SK-N-SH treated with all-trans-retinoic acid at 6 μM for 48 hours (cell line): ENCODE results near the gene EXOC4.

Source experiments
- CREB5 ChIP-seq: fragments of 250-450 bp; sonication (Bioruptor Pico); IDR thresholded peaks from 2 replicates; pipeline ENCODE4 v1.5.1; 2020; ENCODE audit warnings: low read depth, mild to moderate bottlenecking, moderate library complexity
- CSDC2 ChIP-seq: fragments of 250-450 bp; sonication (Bioruptor Pico); IDR thresholded peaks from 2 replicates; pipeline ENCODE4 v1.5.0; 2020; ENCODE audit warnings: mild to moderate bottlenecking, moderate library complexity
- CSRNP3 ChIP-seq: fragments of 250-450 bp; sonication (Bioruptor Pico); IDR thresholded peaks from 2 replicates; pipeline ENCODE4 v1.5.1; 2021; ENCODE audit warnings: mild to moderate bottlenecking, moderate library complexity
- PATZ1 ChIP-seq: fragments of 250-450 bp; sonication (Bioruptor Pico); IDR thresholded peaks from 2 replicates; pipeline ENCODE4 v1.8.0; 2020; ENCODE audit warnings: mild to moderate bottlenecking, moderate library complexity, borderline replicate concordance
- POU6F1 ChIP-seq: fragments of 250-450 bp; sonication (Bioruptor Pico); IDR thresholded peaks from 2 replicates; pipeline ENCODE4 v1.8.0; 2021; ENCODE audit warnings: low read depth, mild to moderate bottlenecking, moderate library complexity, borderline replicate concordance
- RARB ChIP-seq: fragments of 250-450 bp; sonication (Bioruptor Pico); IDR thresholded peaks from 2 replicates; pipeline ENCODE4 v1.8.0; 2021; ENCODE audit warnings: mild to moderate bottlenecking, moderate library complexity
- TCF4 ChIP-seq: fragments of 250-450 bp; sonication (Bioruptor Pico); IDR thresholded peaks from 2 replicates; pipeline ENCODE4 v1.8.0; 2021; ENCODE audit warnings: mild to moderate bottlenecking, moderate library complexity, borderline replicate concordance
- ZFP3 ChIP-seq: fragments of 250-450 bp; sonication (Bioruptor Pico); IDR thresholded peaks from 2 replicates; pipeline ENCODE4 v1.5.0; 2020; ENCODE audit warnings: mild to moderate bottlenecking, moderate library complexity
- ZFP30 ChIP-seq: fragments of 450-650 bp; formaldehyde crosslinking; IDR thresholded peaks from 2 replicates; pipeline ENCODE4 v1.5.0; 2022; ENCODE audit warnings: mild to moderate bottlenecking, moderate library complexity
- ZNF70 ChIP-seq: fragments of 450-650 bp; formaldehyde crosslinking; IDR thresholded peaks from 2 replicates; pipeline ENCODE4 v1.5.0; 2020; ENCODE audit warnings: mild to moderate bottlenecking, moderate library complexity

GRCh38 chr7:133718131-133718530, 465.3 kb downstream of the EXOC4 start:
- TF ChIP-seq CSRNP3 (no peak), ZFP3 (no peak), CSDC2 (CRISPR knock-in tag) (no peak), ZNF70 (CRISPR knock-in tag) (no peak), ZFP30 (no peak), TCF4 (CRISPR knock-in tag) (no peak), RARB (CRISPR knock-in tag) (no peak), CREB5 (CRISPR knock-in tag) (no peak), POU6F1 (CRISPR knock-in tag) (no peak), PATZ1 (CRISPR knock-in tag) (no peak)
